IgD-negative memory B cell (primary cell): Measurements from ENCODE around the gene PSMF1. TPM values are rescaled to one million over a fixed set of nuclear protein-coding genes. Genes with fewer than 3 reads are reported as not detected.
A peak's percentile ranks its signal among the peaks of the same experiment; 100 is the strongest.

ENCODE experiments used
- H3K27ac Mint-ChIP-seq, 3 donors: one replicate each; pipeline ENCODE4 v1.8.0; 2020 to 2022; ENCODE audit warnings: mild to moderate bottlenecking in 3 of 3, mixed read lengths in 3 of 3, moderate library complexity in 1 of 3
- H3K27me3 Mint-ChIP-seq: one replicate; pipeline ENCODE4 v1.8.0; 2021; ENCODE audit warnings: mixed read lengths
- H3K36me3 Mint-ChIP-seq: one replicate; pipeline ENCODE4 v1.8.0; 2020; ENCODE audit warnings: mild to moderate bottlenecking, mixed read lengths
- H3K4me1 Mint-ChIP-seq, 3 donors: one replicate each; pipeline ENCODE4 v1.8.0; 2020 to 2022; ENCODE audit warnings: mixed read lengths in 3 of 3, mild to moderate bottlenecking in 1 of 3
- H3K4me3 Mint-ChIP-seq, 4 donors: one replicate each; pipeline ENCODE4 v1.8.0; 2020 to 2022; ENCODE audit warnings: mild to moderate bottlenecking in 4 of 4, mixed read lengths in 4 of 4, moderate library complexity in 3 of 4
- H3K9me3 Mint-ChIP-seq, 3 donors: one replicate each; pipeline ENCODE4 v1.8.0; 2020 to 2021; ENCODE audit warnings: mixed read lengths in 3 of 3, mild to moderate bottlenecking in 1 of 3
- polyA plus RNA-seq: library from polyadenylated mRNA; unstranded; fragments of 300-500 nt; fragmentation: Illumina TruSeq; gene quantifications from one replicate; pipeline ENCODE4 v1.2.3, GENCODE V29; 2021

PSMF1 gene, protein sequence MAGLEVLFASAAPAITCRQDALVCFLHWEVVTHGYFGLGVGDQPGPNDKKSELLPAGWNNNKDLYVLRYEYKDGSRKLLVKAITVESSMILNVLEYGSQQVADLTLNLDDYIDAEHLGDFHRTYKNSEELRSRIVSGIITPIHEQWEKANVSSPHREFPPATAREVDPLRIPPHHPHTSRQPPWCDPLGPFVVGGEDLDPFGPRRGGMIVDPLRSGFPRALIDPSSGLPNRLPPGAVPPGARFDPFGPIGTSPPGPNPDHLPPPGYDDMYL
- 163 TPM for polyA plus RNA-seq

- Mint-ChIP-seq H3K4me1 (peaks cover 47 to 58% (median 49%) of the 10 kb centered on the region in 3 donors), H3K36me3 (peaks cover 7% of the 10 kb centered on the region), H3K4me3 (peak within 1 kb of the TSS; percentile 94 to 99 (median 98)), H3K27me3 (no peaks in the 10 kb centered on the region), H3K9me3 (no peaks in the 10 kb centered on the region), H3K27ac (peak within 1 kb of the TSS; percentile 89 to 98 (median 93))
Observed at GRCh38 chr20:1118336-1119127, at the start of gene PSMF1. PSMF1 (plus strand) TSS chr20:1118602; CDS start chr20:1118774, 172 bp downstream.

GRCh38 chr20:1072258-1072657 is 46.1 kb upstream of the PSMF1 start:
- peaks cover 6 to 11% (median 8%) of the 10 kb centered on the region in 3 donors for H3K9me3 Mint-ChIP-seq
- no peak overlapping the region for H3K4me3 Mint-ChIP-seq
- peaks cover 6% of the 10 kb centered on the region for H3K27me3 Mint-ChIP-seq
- peaks cover 1 to 4% (median 2%) of the 10 kb centered on the region in 3 donors for H3K4me1 Mint-ChIP-seq
- H3K27ac Mint-ChIP-seq = no peak overlapping the region
- H3K36me3 Mint-ChIP-seq = peaks cover 6% of the 10 kb centered on the region

GRCh38 chr20:1075616-1076015 is 42.8 kb upstream of the PSMF1 start:
- peaks cover 0 to 2% (median 1%) of the 10 kb centered on the region in 3 donors for H3K9me3 Mint-ChIP-seq
- peak overlapping the region in 1 of 3 donors; percentile 23 for H3K27ac Mint-ChIP-seq
- no peaks in the 10 kb centered on the region for H3K27me3 Mint-ChIP-seq
- H3K4me3 Mint-ChIP-seq = no peak overlapping the region
- H3K36me3 Mint-ChIP-seq = peaks cover 4% of the 10 kb centered on the region
- peaks cover 3 to 4% (median 4%) of the 10 kb centered on the region in 3 donors for H3K4me1 Mint-ChIP-seq

GRCh38 chr20:1081891-1082290 is 36.5 kb upstream of the PSMF1 start:
- Mint-ChIP-seq H3K36me3 (peaks cover 3% of the 10 kb centered on the region), H3K27ac (no peak overlapping the region), H3K4me3 (peak overlapping the region in 1 of 4 donors; percentile 33), H3K9me3 (peaks cover 3 to 14% (median 6%) of the 10 kb centered on the region in 3 donors), H3K27me3 (peaks cover 2% of the 10 kb centered on the region), H3K4me1 (peaks cover 1 to 6% (median 3%) of the 10 kb centered on the region in 3 donors)

DNA sequence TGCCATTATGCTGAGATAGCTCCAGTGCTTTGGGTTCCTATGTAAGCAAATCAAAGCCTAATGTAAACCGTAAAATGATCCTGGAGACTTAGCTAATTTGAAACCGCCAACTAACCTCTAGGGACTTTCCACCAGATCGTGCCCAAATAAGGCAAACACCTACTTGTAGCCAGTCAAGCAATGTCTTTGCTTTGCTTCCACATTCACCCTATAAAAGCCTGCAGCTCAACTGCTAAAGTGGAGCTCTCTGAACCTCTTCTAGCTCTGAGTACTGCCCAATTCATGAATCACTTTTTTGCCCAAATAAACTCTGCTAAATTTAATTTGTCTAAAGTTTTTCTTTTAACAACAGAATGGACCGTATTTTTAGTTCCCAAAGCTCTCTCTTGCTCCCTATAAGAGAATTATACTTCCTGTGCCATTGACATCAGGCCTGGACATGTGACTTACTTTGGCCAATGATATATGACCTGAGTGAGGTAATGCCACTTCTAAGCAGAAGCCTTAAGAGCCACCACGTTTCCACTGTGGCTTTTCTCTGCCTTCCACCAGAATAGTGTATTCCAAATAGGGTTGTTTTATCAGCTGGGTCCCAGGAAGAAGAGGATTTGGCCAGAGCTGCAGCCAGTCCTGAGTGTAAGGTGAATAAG is 34.8 kb upstream of the PSMF1 start:
- Mint-ChIP-seq H3K9me3 (peaks cover 3 to 14% (median 6%) of the 10 kb centered on the region in 3 donors), H3K27me3 (peaks cover 2% of the 10 kb centered on the region), H3K27ac (no peak overlapping the region), H3K4me1 (peaks cover 0 to 6% (median 1%) of the 10 kb centered on the region in 3 donors), H3K36me3 (peaks cover 3% of the 10 kb centered on the region), H3K4me3 (peak overlapping the region in 1 of 4 donors; percentile 47)

GRCh38 chr20:1085492-1086276 is 32.7 kb upstream of the PSMF1 start:
- H3K4me3 Mint-ChIP-seq = no peak overlapping the region
- H3K27ac Mint-ChIP-seq = no peak overlapping the region
- peaks cover 0 to 4% (median 1%) of the 10 kb centered on the region in 3 donors for H3K4me1 Mint-ChIP-seq
- peaks cover 7% of the 10 kb centered on the region for H3K36me3 Mint-ChIP-seq
- peaks cover 2% of the 10 kb centered on the region for H3K27me3 Mint-ChIP-seq
- H3K9me3 Mint-ChIP-seq = peaks cover 5 to 25% (median 15%) of the 10 kb centered on the region in 3 donors

- Mint-ChIP-seq H3K27ac (no peak overlapping the region), H3K4me3 (no peak overlapping the region), H3K4me1 (peaks cover 0 to 4% (median 1%) of the 10 kb centered on the region in 3 donors)
Observed at GRCh38 chr20:1086277-1087213, 31.9 kb upstream of the PSMF1 start.

DNA sequence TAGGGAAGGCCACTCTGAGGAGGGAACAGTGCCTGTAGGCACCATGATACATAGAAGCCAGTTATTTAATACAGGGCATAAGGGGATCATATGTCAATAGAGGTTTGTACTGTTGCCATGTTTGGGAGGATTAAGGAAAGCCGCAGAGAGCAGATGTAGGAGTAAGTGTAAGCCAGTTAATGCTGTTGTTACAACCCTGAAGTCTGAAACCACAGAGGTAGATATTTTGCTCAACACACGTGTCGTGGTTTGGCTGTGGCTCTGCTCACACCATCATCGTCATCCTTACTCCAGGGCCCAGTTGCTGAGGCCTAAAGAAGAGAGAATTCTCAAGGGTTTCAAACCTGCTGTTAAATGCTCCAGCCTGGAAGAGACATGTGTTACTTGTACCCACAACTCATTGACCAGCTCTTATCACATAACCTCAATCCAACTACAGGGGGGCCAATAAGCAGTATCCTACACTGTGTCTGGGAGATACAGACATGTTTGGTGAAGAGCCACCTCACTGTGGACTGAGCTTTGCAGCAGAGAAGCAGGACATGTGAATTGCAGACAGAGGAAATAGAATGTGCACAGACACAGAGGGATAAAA is 31.0 kb upstream of the PSMF1 start:
- H3K4me1 Mint-ChIP-seq = peaks cover 0 to 2% (median 1%) of the 10 kb centered on the region in 3 donors
- H3K4me3 Mint-ChIP-seq = no peak overlapping the region
- no peak overlapping the region for H3K27ac Mint-ChIP-seq
- peaks cover 8% of the 10 kb centered on the region for H3K36me3 Mint-ChIP-seq
- H3K27me3 Mint-ChIP-seq = no peaks in the 10 kb centered on the region
- peaks cover 5 to 28% (median 12%) of the 10 kb centered on the region in 3 donors for H3K9me3 Mint-ChIP-seq

More at GRCh38 chr20:1086277-1087213, 31.9 kb upstream of the PSMF1 start:
- Mint-ChIP-seq H3K9me3 (peaks cover 5 to 28% (median 15%) of the 10 kb centered on the region in 3 donors), H3K27me3 (peaks cover 2% of the 10 kb centered on the region), H3K36me3 (peaks cover 7% of the 10 kb centered on the region)

DNA sequence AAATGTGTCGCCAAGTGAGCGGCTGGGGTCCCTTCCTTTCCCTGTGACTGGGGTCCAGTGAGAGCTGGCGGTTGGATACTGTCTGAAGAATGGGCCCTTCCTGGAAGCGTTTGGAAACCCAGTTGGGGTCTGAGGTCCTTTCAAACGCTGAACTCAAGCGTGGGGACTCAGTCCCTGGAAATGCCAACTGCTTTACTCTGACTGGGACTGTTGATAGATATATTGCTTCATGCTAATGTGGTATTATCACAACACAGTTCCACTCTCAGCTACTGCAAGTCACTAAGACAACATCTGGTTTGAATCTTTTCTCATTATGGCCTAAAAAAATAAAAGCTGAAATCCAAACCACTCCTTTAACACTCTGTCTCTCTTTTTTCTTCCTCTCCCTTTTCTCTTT is 23.7 kb upstream of the PSMF1 start:
- Mint-ChIP-seq H3K9me3 (peaks cover 3 to 13% (median 4%) of the 10 kb centered on the region in 3 donors), H3K27me3 (peaks cover 2% of the 10 kb centered on the region), H3K4me3 (no peak overlapping the region), H3K4me1 (no peaks in the 10 kb centered on the region), H3K36me3 (peaks cover 4% of the 10 kb centered on the region), H3K27ac (no peak overlapping the region)

DNA sequence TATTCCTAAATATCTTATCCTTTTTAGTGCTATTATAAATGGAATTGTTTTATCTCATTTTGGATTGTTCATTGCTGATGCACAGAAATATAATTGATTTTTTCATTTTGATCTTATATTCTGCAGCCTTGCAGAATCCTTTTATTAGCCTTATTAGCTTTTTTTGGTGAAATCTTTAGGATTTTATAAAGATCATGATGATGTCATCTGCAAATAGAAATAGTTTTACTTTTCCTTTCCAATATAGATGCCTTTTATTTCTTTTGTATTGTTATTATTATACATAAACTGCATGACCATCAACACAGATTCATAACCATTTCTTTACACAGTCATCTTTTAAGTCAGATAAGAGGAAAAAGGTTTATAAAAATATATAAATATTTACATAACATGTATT is 16.9 kb upstream of the PSMF1 start:
- no peak overlapping the region for H3K27ac Mint-ChIP-seq
- H3K27me3 Mint-ChIP-seq = peaks cover 3% of the 10 kb centered on the region
- H3K4me3 Mint-ChIP-seq = no peak overlapping the region
- peaks cover 2% of the 10 kb centered on the region for H3K36me3 Mint-ChIP-seq
- no peaks in the 10 kb centered on the region for H3K4me1 Mint-ChIP-seq
- H3K9me3 Mint-ChIP-seq = peaks cover 11 to 15% (median 13%) of the 10 kb centered on the region in 3 donors

DNA sequence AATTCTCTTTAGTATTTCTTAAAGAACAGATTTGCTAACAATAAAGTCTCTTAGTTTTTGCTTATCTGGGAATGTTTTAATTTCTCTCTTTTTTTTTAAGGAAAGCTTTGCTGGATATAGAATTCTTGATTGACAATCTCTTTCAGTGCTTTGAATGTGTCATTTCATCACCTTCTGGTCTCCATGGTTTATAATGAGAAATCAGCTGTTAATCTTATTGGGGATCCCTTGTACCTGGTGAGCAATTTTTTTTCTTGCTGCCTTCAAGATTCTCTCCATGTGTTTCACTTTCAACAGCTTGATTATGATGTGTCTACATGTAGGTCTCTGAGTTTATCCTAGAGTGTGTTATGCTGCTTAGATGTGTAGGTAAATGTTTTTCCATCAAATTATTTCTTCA is 16.4 kb upstream of the PSMF1 start:
- H3K4me1 Mint-ChIP-seq = no peaks in the 10 kb centered on the region
- H3K27me3 Mint-ChIP-seq = peaks cover 3% of the 10 kb centered on the region
- H3K36me3 Mint-ChIP-seq = peaks cover 2% of the 10 kb centered on the region
- H3K4me3 Mint-ChIP-seq = no peak overlapping the region
- H3K9me3 Mint-ChIP-seq = peaks cover 11 to 15% (median 13%) of the 10 kb centered on the region in 3 donors
- no peak overlapping the region for H3K27ac Mint-ChIP-seq

- Mint-ChIP-seq H3K36me3 (peaks cover 2% of the 10 kb centered on the region), H3K27me3 (peaks cover 3% of the 10 kb centered on the region), H3K27ac (no peak overlapping the region), H3K9me3 (peaks cover 8 to 15% (median 12%) of the 10 kb centered on the region in 3 donors), H3K4me3 (no peak overlapping the region), H3K4me1 (peaks cover 4 to 5% (median 5%) of the 10 kb centered on the region in 3 donors)
Observed at GRCh38 chr20:1103751-1104150, 14.7 kb upstream of the PSMF1 start.

GRCh38 chr20:1105599-1106194 is 12.7 kb upstream of the PSMF1 start:
- H3K4me1 Mint-ChIP-seq = peaks cover 5 to 7% (median 5%) of the 10 kb centered on the region in 3 donors
- peaks cover 2% of the 10 kb centered on the region for H3K27me3 Mint-ChIP-seq
- no peaks in the 10 kb centered on the region for H3K36me3 Mint-ChIP-seq
- H3K27ac Mint-ChIP-seq = no peak overlapping the region
- H3K9me3 Mint-ChIP-seq = peaks cover 8 to 13% (median 8%) of the 10 kb centered on the region in 3 donors
- no peak overlapping the region for H3K4me3 Mint-ChIP-seq
